Measurements from ENCODE around the gene DNAH12. TPM values are rescaled to one million over a fixed set of nuclear protein-coding genes. Genes with fewer than 3 reads are reported as not detected.

Gene DNAH12
- polyA plus RNA-seq, 1 donor from 2014 or later, result 1.8 TPM

DNA sequence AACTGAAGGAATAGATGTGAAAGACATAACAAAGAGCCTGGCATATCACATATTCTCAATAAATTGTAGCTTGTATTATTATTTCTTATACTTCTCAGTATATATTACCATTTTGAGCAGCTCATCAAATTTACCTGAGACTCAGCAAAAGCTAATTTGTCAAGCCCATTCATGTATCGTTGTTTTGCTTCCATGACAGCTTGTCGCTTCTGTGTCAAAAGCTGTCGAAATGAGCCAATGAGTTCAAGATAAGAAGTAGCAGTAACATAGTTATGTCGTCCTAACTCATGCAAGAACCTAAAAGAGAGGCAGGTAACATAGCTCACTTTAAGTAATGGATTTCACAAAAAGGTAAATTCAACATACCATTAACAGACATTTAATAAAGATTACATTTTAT, 157.8 kb downstream of the DNAH12 start:
- Histone ChIP-seq H3K27ac (ENCODE audit: low read length) (no peak overlapping the region), H3K36me3 (ENCODE audit: insufficient read depth, low read length) (no peaks in the 10 kb centered on the region), H3K79me2 (replicated peaks; ENCODE audit: insufficient read depth, low read length) (no peaks in the 10 kb centered on the region), H3K4me3 (ENCODE audit: low read length) (no peak overlapping the region), H2AFZ (ENCODE audit: low read depth, low read length) (no peak overlapping the region), H3K9me2 (ENCODE audit: insufficient read depth, low read length) (no peaks in the 10 kb centered on the region), H3F3A (ENCODE audit: insufficient read depth, low read length, poor library complexity, severe bottlenecking) (no peaks in the 10 kb centered on the region), H3K9ac (ENCODE audit: low read length) (no peak overlapping the region), H3K9me3 (ENCODE audit: low read length) (no peaks in the 10 kb centered on the region), H4K20me1 (ENCODE audit: insufficient read depth) (no peaks in the 10 kb centered on the region), H3K4me2 (ENCODE audit: low read length) (no peak overlapping the region), H3K27me3 (ENCODE audit: insufficient read depth, low read depth, low read length) (no peaks in the 10 kb centered on the region)
- TF ChIP-seq EP300 (conservative IDR thresholded peaks at IDR 0.05; ENCODE audit: poor library complexity, severe bottlenecking), result peak; percentile 85
- TF ChIP-seq MXI1 (conservative IDR thresholded peaks at IDR 0.05; ENCODE audit: poor library complexity, severe bottlenecking), result no peak
- peak; percentile 54 for TF ChIP-seq POLR2AphosphoS5 (IDR thresholded peaks at IDR 0.05)
- no peak for TF ChIP-seq TAF1 (IDR thresholded peaks at IDR 0.05; ENCODE audit: low read depth)

DNA sequence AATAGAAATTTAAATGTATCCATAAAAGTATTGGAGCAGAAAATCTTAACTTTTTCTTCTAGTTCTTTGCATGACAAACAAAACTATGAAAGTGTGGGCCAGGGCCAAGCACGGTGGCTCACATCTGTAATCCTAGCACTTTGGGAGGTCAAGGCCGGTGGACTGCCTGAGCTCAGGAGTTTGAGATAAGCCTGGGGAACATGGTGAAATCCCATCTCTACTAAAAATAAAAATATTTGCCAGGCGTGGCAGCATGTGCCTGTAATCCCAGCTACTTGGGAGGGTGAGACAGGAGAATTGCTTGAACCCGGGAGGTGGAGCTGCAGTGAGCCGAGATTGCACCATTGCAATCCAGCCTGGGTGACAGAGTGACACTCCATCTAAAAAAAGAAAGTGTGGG, 158.6 kb downstream of the DNAH12 start:
- Histone ChIP-seq H3K79me2 (replicated peaks; ENCODE audit: insufficient read depth, low read length) (no peaks in the 10 kb centered on the region), H3K36me3 (ENCODE audit: insufficient read depth, low read length) (no peaks in the 10 kb centered on the region), H3K27ac (ENCODE audit: low read length) (no peak overlapping the region), H3F3A (ENCODE audit: insufficient read depth, low read length, poor library complexity, severe bottlenecking) (no peaks in the 10 kb centered on the region), H4K20me1 (ENCODE audit: insufficient read depth) (no peaks in the 10 kb centered on the region), H3K4me2 (ENCODE audit: low read length) (no peak overlapping the region), H3K9ac (ENCODE audit: low read length) (no peak overlapping the region), H2AFZ (ENCODE audit: low read depth, low read length) (no peak overlapping the region), H3K4me3 (ENCODE audit: low read length) (no peak overlapping the region), H3K27me3 (ENCODE audit: insufficient read depth, low read depth, low read length) (no peaks in the 10 kb centered on the region), H3K9me2 (ENCODE audit: insufficient read depth, low read length) (no peaks in the 10 kb centered on the region), H3K9me3 (ENCODE audit: low read length) (no peaks in the 10 kb centered on the region)
- TF ChIP-seq SMC3 (conservative IDR thresholded peaks at IDR 0.05; ENCODE audit: poor library complexity) (no peak), RAD21 (conservative IDR thresholded peaks at IDR 0.05) (no peak), MXI1 (conservative IDR thresholded peaks at IDR 0.05; ENCODE audit: poor library complexity, severe bottlenecking) (no peak), POLR2AphosphoS5 (IDR thresholded peaks at IDR 0.05) (no peak), TAF1 (IDR thresholded peaks at IDR 0.05; ENCODE audit: low read depth) (no peak), EZH2 (IDR thresholded peaks at IDR 0.05; ENCODE audit: borderline replicate concordance, insufficient read depth, low read length, poor library complexity, severe bottlenecking) (no peak), EP300 (conservative IDR thresholded peaks at IDR 0.05; ENCODE audit: poor library complexity, severe bottlenecking) (no peak)
- TF ChIP-seq, protein P1, sequence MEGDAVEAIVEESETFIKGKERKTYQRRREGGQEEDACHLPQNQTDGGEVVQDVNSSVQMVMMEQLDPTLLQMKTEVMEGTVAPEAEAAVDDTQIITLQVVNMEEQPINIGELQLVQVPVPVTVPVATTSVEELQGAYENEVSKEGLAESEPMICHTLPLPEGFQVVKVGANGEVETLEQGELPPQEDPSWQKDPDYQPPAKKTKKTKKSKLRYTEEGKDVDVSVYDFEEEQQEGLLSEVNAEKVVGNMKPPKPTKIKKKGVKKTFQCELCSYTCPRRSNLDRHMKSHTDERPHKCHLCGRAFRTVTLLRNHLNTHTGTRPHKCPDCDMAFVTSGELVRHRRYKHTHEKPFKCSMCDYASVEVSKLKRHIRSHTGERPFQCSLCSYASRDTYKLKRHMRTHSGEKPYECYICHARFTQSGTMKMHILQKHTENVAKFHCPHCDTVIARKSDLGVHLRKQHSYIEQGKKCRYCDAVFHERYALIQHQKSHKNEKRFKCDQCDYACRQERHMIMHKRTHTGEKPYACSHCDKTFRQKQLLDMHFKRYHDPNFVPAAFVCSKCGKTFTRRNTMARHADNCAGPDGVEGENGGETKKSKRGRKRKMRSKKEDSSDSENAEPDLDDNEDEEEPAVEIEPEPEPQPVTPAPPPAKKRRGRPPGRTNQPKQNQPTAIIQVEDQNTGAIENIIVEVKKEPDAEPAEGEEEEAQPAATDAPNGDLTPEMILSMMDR (IDR thresholded peaks at IDR 0.05; ENCODE audit: poor library complexity, severe bottlenecking), result no peak
- TF ChIP-seq, protein P2, sequence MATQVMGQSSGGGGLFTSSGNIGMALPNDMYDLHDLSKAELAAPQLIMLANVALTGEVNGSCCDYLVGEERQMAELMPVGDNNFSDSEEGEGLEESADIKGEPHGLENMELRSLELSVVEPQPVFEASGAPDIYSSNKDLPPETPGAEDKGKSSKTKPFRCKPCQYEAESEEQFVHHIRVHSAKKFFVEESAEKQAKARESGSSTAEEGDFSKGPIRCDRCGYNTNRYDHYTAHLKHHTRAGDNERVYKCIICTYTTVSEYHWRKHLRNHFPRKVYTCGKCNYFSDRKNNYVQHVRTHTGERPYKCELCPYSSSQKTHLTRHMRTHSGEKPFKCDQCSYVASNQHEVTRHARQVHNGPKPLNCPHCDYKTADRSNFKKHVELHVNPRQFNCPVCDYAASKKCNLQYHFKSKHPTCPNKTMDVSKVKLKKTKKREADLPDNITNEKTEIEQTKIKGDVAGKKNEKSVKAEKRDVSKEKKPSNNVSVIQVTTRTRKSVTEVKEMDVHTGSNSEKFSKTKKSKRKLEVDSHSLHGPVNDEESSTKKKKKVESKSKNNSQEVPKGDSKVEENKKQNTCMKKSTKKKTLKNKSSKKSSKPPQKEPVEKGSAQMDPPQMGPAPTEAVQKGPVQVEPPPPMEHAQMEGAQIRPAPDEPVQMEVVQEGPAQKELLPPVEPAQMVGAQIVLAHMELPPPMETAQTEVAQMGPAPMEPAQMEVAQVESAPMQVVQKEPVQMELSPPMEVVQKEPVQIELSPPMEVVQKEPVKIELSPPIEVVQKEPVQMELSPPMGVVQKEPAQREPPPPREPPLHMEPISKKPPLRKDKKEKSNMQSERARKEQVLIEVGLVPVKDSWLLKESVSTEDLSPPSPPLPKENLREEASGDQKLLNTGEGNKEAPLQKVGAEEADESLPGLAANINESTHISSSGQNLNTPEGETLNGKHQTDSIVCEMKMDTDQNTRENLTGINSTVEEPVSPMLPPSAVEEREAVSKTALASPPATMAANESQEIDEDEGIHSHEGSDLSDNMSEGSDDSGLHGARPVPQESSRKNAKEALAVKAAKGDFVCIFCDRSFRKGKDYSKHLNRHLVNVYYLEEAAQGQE (IDR thresholded peaks at IDR 0.05; ENCODE audit: borderline replicate concordance), result no peak

Measured in neural cell (in vitro differentiated cells).